AG04450 (cell line): Measurements from ENCODE around the gene ST7. TPM values are rescaled to one million over a fixed set of nuclear protein-coding genes. Genes with fewer than 3 reads are reported as not detected.

Experiments used
- CTCF ChIA-PET: fragments of 300-600, 350-600 bp; formaldehyde crosslinking; extraction: SDS; loops from one replicate; lab custom pipeline; 2022; ENCODE audit warnings: antibody characterized with exemption, inconsistent platforms; lab: Charles Lee
- POLR2A ChIA-PET: fragments of 350-600 bp; formaldehyde crosslinking; extraction: SDS; loops from one replicate; lab custom pipeline; 2021; ENCODE audit warnings: antibody characterized with exemption, inconsistent platforms; lab: Yijun Ruan, JAX
- DNase-seq: peaks from one replicate; pipeline ENCODE4 v3.0.0-alpha.2; 2011; ENCODE audit warnings: low read depth, low spot score
- H3K27ac ChIP-seq: one replicate; pipeline ENCODE4 v1.5.1; 2012; ENCODE audit warnings: low read depth, low read length, control low read depth
- H3K27me3 ChIP-seq: one replicate; pipeline ENCODE4 v1.6.0; 2012; ENCODE audit warnings: low read length; ENCODE audit not compliant: control insufficient read depth, insufficient read depth
- H3K4me3 ChIP-seq: 2 replicates; pipeline ENCODE4 v1.5.1; 2011; ENCODE audit warnings: mild to moderate bottlenecking, low read depth, low read length, control low read depth
- H3K9me3 ChIP-seq: 2 replicates; pipeline ENCODE4 v1.5.1; 2012; ENCODE audit warnings: low read length; ENCODE audit not compliant: control insufficient read depth, insufficient read depth
- polyA plus RNA-seq: library from polyadenylated mRNA; depleted of rRNA; stranded (reverse); fragments of >200 nt; gene quantifications from 2 replicates; pipeline ENCODE4 v1.2.3, GENCODE V29; 2011
- TF ChIP-seq, protein P1 (sequence below): IDR thresholded peaks from 2 replicates; pipeline ENCODE4 v1.5.1; 2011; ENCODE audit warnings: low read depth, low read length, control low read depth, inconsistent platforms

The ST7 gene
- polyA plus RNA-seq, 1 experiment = 34.5 TPM

- ChIA-PET CTCF (interaction anchor here (0.6 to 14.8 kb wide), 47 partner anchors 9 to 549 kb away, joined by 3 to 300 read pairs (median 4); no protein-coding TSS in a partner anchor), POLR2A (no interaction called here)
- Histone ChIP-seq H3K4me3 (no peak overlapping the region), H3K27me3 (no peaks in the 10 kb centered on the region), H3K27ac (no peak overlapping the region), H3K9me3 (no peaks in the 10 kb centered on the region)
- TF ChIP-seq, protein P1, sequence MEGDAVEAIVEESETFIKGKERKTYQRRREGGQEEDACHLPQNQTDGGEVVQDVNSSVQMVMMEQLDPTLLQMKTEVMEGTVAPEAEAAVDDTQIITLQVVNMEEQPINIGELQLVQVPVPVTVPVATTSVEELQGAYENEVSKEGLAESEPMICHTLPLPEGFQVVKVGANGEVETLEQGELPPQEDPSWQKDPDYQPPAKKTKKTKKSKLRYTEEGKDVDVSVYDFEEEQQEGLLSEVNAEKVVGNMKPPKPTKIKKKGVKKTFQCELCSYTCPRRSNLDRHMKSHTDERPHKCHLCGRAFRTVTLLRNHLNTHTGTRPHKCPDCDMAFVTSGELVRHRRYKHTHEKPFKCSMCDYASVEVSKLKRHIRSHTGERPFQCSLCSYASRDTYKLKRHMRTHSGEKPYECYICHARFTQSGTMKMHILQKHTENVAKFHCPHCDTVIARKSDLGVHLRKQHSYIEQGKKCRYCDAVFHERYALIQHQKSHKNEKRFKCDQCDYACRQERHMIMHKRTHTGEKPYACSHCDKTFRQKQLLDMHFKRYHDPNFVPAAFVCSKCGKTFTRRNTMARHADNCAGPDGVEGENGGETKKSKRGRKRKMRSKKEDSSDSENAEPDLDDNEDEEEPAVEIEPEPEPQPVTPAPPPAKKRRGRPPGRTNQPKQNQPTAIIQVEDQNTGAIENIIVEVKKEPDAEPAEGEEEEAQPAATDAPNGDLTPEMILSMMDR = peak; percentile 72
- DNase-seq = peak; percentile 21
These were observed 174.4 kb downstream of the ST7 start for GRCh38 chr7:117127585-117128168.

DNA sequence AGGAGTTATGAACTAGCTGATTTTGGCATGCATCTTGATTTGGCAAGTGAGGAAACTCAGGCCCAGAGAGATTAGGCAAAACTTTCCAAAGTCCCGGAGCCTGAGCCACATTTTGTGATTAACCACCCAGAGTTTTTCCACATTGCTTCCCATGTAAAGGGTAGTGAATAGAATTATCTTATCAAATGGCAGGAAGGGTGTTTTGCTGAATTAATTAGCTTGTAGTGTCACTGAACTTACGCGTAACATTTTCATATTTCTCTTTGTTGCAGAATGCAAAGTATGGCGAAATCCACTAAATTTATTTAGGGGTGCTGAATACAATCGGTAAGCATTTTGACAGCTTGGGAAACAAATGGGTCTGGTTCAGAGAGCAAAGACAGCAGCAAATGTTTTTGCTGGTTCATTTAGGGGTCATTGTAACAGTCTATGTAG is 176.2 kb downstream of the ST7 start:
- no peak for DNase-seq
- ChIA-PET CTCF (interaction anchor here (0.8 to 2.5 kb wide), 6 partner anchors 9 to 199 kb away, joined by 3 to 10 read pairs (median 4); no protein-coding TSS in a partner anchor), POLR2A (no interaction called here)
- TF ChIP-seq, protein P1 = no peak
- Histone ChIP-seq H3K4me3 (no peak overlapping the region), H3K27ac (no peak overlapping the region), H3K27me3 (no peaks in the 10 kb centered on the region), H3K9me3 (no peaks in the 10 kb centered on the region)

GRCh38 chr7:117130262-117130661 is 177.0 kb downstream of the ST7 start:
- Histone ChIP-seq H3K27ac (no peak overlapping the region), H3K9me3 (no peaks in the 10 kb centered on the region), H3K27me3 (no peaks in the 10 kb centered on the region), H3K4me3 (no peak overlapping the region)
- DNase-seq = no peak
- POLR2A ChIA-PET = no interaction called here
- CTCF ChIA-PET = interaction anchor here (0.8 to 2.5 kb wide), 5 partner anchors 10 to 200 kb away, joined by 3 to 10 read pairs (median 4); no protein-coding TSS in a partner anchor
- TF ChIP-seq, protein P1 = no peak

GRCh38 chr7:117132321-117133120 is 179.2 kb downstream of the ST7 start:
- Histone ChIP-seq H3K27me3 (no peaks in the 10 kb centered on the region), H3K9me3 (no peaks in the 10 kb centered on the region), H3K4me3 (no peak overlapping the region), H3K27ac (peak overlapping the region; percentile 47)
- DNase-seq = peak; percentile 67
- POLR2A ChIA-PET = no interaction called here
- CTCF ChIA-PET = interaction anchor here (1.0 to 1.3 kb wide), 2 partner anchors 80 to 147 kb away, joined by 3 to 4 read pairs; no protein-coding TSS in a partner anchor
- TF ChIP-seq, protein P1 = no peak
